A673 (cell line): ENCODE data around the gene IRX1.

Experiments used
- CTCF ChIP-seq: fragments of 300-800, 200-600 bp; sonication (generic); conservative IDR thresholded peaks from 2 replicates; pipeline ENCODE4 v1.5.1; 2017; ENCODE audit warnings: low read depth, mild to moderate bottlenecking, antibody characterized with exemption, low read length, moderate library complexity, mixed read lengths
- EZH2 ChIP-seq: fragments of 200-600 bp; sonication (generic); IDR thresholded peaks from 2 replicates; pipeline ENCODE4 v1.6.1; 2017; ENCODE audit warnings: borderline replicate concordance, low read depth, mild to moderate bottlenecking, mixed read lengths, antibody characterized with exemption, low read length; ENCODE audit not compliant: poor library complexity, severe bottlenecking

- no peak for TF ChIP-seq EZH2
- no peak for TF ChIP-seq CTCF
These were observed 23.9 kb downstream of the IRX1 start for GRCh38 chr5:3619579-3619978.
